ENCODE results near the gene RNASE7. TPM values are rescaled to one million over a fixed set of nuclear protein-coding genes. Genes with fewer than 3 reads are reported as not detected.

The RNASE7 gene
- total RNA-seq, 4 donors from 2014 or later, result not detected

GRCh38 chr14:21070610-21071224 is 28.6 kb downstream of the RNASE7 start:
- WGBS, 2 donors, result 0% methylated on average over 18 to 20 of the region's 23 CpGs
- H3K9me3 ChIP-seq, result no peaks in the 10 kb centered on the region
- no peaks in the 10 kb centered on the region for H3K27me3 ChIP-seq
- intact Hi-C loops (cut with DNase I), result no loop called here
- H3K4me1 ChIP-seq, result peaks cover 48 to 58% of the 10 kb centered on the region in 2 donors
- H3K27ac ChIP-seq, result peak overlapping the region; percentile 56 to 90 (median 85)
- TF ChIP-seq CTCF (IDR thresholded peaks at IDR 0.05) (no peak), POLR2A (IDR thresholded peaks at IDR 0.05) (no peak)
- peak overlapping the region; percentile 54 to 88 (median 60) for H3K4me3 ChIP-seq (replicated peaks in 1 of 3)
- peak; percentile 48 to 57 for DNase-seq
- H3K36me3 ChIP-seq, result peaks cover 1 to 2% of the 10 kb centered on the region in 2 donors

GRCh38 chr14:21071225-21072030 is 29.3 kb downstream of the RNASE7 start:
- H3K4me1 ChIP-seq, result peaks cover 48 to 60% of the 10 kb centered on the region in 2 donors
- H3K36me3 ChIP-seq, result peaks cover 9% of the 10 kb centered on the region in 2 donors
- H3K4me3 ChIP-seq (replicated peaks in 1 of 3), result peak overlapping the region; percentile 54 to 88 (median 60)
- intact Hi-C loops (cut with DNase I), result no loop called here
- 1 to 2% methylated on average over 33 to 34 of the region's 37 CpGs for WGBS, 2 donors
- peak; percentile 74 to 76 for DNase-seq
- TF ChIP-seq CTCF (IDR thresholded peaks at IDR 0.05) (peak in 1 of 6 experiments; percentile 10), POLR2A (IDR thresholded peaks at IDR 0.05) (peak in 1 of 2 donors; percentile 21)
- no peaks in the 10 kb centered on the region for H3K9me3 ChIP-seq
- H3K27me3 ChIP-seq, result no peaks in the 10 kb centered on the region
- H3K27ac ChIP-seq, result peak overlapping the region; percentile 56 to 90 (median 85)

GRCh38 chr14:21072031-21072473 is 29.9 kb downstream of the RNASE7 start:
- peak overlapping the region in 1 of 3 donors; percentile 60 for H3K4me3 ChIP-seq (replicated peaks in 1 of 3)
- peak overlapping the region; percentile 56 to 90 (median 85) for H3K27ac ChIP-seq
- H3K4me1 ChIP-seq, result peaks cover 48 to 60% of the 10 kb centered on the region in 2 donors
- H3K36me3 ChIP-seq, result peaks cover 11 to 15% of the 10 kb centered on the region in 2 donors
- TF ChIP-seq CTCF (IDR thresholded peaks at IDR 0.05) (no peak), POLR2A (IDR thresholded peaks at IDR 0.05) (no peak)
- WGBS, 2 donors, result 36 to 43% methylated on average over 4 of the region's 4 CpGs
- intact Hi-C loops (cut with DNase I), result no loop called here
- H3K9me3 ChIP-seq, result no peaks in the 10 kb centered on the region
- no peak for DNase-seq
- no peaks in the 10 kb centered on the region for H3K27me3 ChIP-seq

DNA sequence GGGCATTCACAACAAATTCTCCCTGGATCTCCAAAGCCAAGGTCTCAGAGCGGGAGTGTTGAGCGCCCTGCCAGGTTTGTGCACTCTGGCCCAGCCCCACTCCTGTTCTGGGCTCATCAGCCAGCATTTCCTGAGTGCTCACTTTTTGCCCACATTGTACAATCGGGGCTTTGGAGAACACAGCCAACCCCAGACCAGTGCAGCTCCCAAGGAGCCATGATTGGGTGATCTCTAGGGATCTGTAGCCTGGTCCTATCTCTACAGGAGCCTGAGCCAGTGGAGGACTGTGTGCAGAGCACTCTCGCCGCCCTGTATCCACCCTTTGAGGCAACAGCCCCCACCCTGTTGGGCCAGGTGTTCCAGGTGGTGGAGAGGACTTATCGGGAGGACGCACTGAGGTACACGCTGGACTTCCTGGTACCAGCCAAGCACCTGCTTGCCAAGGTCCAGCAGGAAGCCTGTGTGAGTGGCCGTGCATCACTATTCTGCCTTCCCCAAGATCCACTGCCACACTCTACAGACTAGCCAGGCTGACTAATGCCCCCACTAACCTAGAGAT is 30.7 kb downstream of the RNASE7 start:
- Histone ChIP-seq H3K27me3 (no peaks in the 10 kb centered on the region), H3K4me3 (replicated peaks in 1 of 3) (no peak overlapping the region), H3K27ac (peak overlapping the region; percentile 45 to 90 (median 60)), H3K9me3 (no peaks in the 10 kb centered on the region), H3K36me3 (peaks cover 15 to 16% of the 10 kb centered on the region in 2 donors), H3K4me1 (peaks cover 48 to 60% of the 10 kb centered on the region in 2 donors)
- TF ChIP-seq CTCF (IDR thresholded peaks at IDR 0.05), result no peak
- TF ChIP-seq POLR2A (IDR thresholded peaks at IDR 0.05), result no peak
- peak; percentile 18 to 24 for DNase-seq
- intact Hi-C loops (cut with DNase I), result no loop called here
- WGBS, 2 donors, result 65 to 84% methylated on average over 5 to 9 of the region's 9 CpGs
